K562 (cell line): Measurements from ENCODE around the gene USH2A. TPM values are rescaled to one million over a fixed set of nuclear protein-coding genes. Genes with fewer than 3 reads are reported as not detected.

Source experiments
- ATAC-seq: fragments of 200-7000 bp; cut with Tn5 transposase; 3 replicates; pipeline ENCODE4 v1.9.1; 2020; ENCODE audit warnings: moderate library complexity
- BruUV-seq: library from RNA; stranded (reverse); fragments of 400-500 nt; replicated peaks from 2 replicates; lab custom pipeline; 2021; lab: Mats Ljungman, UMichigan
- CTCF ChIA-PET: fragments of 300-600 bp; formaldehyde crosslinking; extraction: SDS; loops from one replicate; lab custom pipeline; 2021; ENCODE audit warnings: low intra/inter-chr PET ratio; lab: Yijun Ruan, JAX
- POLR2A ChIA-PET: fragments of 300-600, 350-650 bp; sonication (Branson Sonifier 250); formaldehyde crosslinking; extraction: SDS; loops from one replicate; lab custom pipeline; 2021; ENCODE audit warnings: antibody characterized with exemption, inconsistent platforms; lab: Yijun Ruan, JAX
- DNase-seq, 4 experiments: peaks; one replicate each; pipeline versions ENCODE4 v3.0.0 to v3.0.0-alpha.2; 2011 to 2018; ENCODE audit warnings: low spot score in 3 of 4, mixed read lengths in 3 of 4; ENCODE audit errors: extremely low read depth in 1 of 4
- FAIRE-seq: peaks from 2 replicates; lab custom pipeline; 2011; peaks lifted over from hg19 to GRCh38; lab: Jason Lieb, UNC
- H2AFZ ChIP-seq: 2 replicates; pipeline ENCODE4 v1.6.0; 2011; ENCODE audit warnings: low read depth, low read length, control low read depth, inconsistent platforms
- H3K27ac ChIP-seq: fragments of 200-600 bp; 3 replicates; pipeline ENCODE4 v1.8.0; 2011; ENCODE audit warnings: low read depth, mild to moderate bottlenecking, control low read depth, inconsistent platforms, low read length, moderate library complexity, mixed read lengths; ENCODE audit errors: extremely low read depth
- H3K27me3 ChIP-seq, 2 experiments: fragments of 300-600 bp in 1 of 2; 2 replicates in 1 of 2; 3 replicates in 1 of 2; pipeline versions ENCODE4 v1.6.0 to v1.8.0; 2011; ENCODE audit warnings: inconsistent platforms in 2 of 2, low read length in 2 of 2, mild to moderate bottlenecking in 1 of 2, mixed read lengths in 1 of 2, moderate library complexity in 1 of 2; ENCODE audit not compliant: control insufficient read depth in 2 of 2, insufficient read depth in 2 of 2
- H3K36me3 ChIP-seq: fragments of 300-600 bp; 3 replicates; pipeline ENCODE4 v1.8.0; 2011; ENCODE audit warnings: mild to moderate bottlenecking, low read length, inconsistent platforms; ENCODE audit not compliant: control insufficient read depth, insufficient read depth
- H3K4me1 ChIP-seq, 2 experiments: fragments of 200-600 bp in 1 of 2; replicated peaks in 1 of 2; 2 replicates in 1 of 2; 3 replicates in 1 of 2; pipeline versions ENCODE4 v1.5.1 to v1.8.0; 2011; ENCODE audit warnings: inconsistent platforms in 2 of 2, low read length in 2 of 2, mild to moderate bottlenecking in 1 of 2, mixed read lengths in 1 of 2, moderate library complexity in 1 of 2; ENCODE audit not compliant: control insufficient read depth in 2 of 2, insufficient read depth in 2 of 2
- H3K4me2 ChIP-seq: 2 replicates; pipeline ENCODE4 v1.6.1; 2011; ENCODE audit warnings: low read length, control low read depth, inconsistent platforms, mixed read lengths; ENCODE audit not compliant: insufficient read depth
- H3K4me3 ChIP-seq: fragments of 200-600 bp; sonication (generic), shearing (Covaris generic); 2 replicates; pipeline ENCODE4 v1.5.1; 2016; ENCODE audit warnings: control low read depth, inconsistent platforms
- H3K79me2 ChIP-seq: fragments of 200-600 bp; 3 replicates; pipeline ENCODE4 v1.8.0; 2011; ENCODE audit warnings: low read length, inconsistent platforms; ENCODE audit not compliant: control insufficient read depth, insufficient read depth
- H3K9ac ChIP-seq, 2 experiments: 2 replicates each; pipeline versions ENCODE4 v1.6.0 to v1.6.1; 2011; ENCODE audit warnings: low read depth in 2 of 2, low read length in 2 of 2, control low read depth in 1 of 2, inconsistent platforms in 1 of 2, mild to moderate bottlenecking in 1 of 2, mixed read lengths in 1 of 2; ENCODE audit not compliant: insufficient read depth in 1 of 2
- H3K9me1 ChIP-seq: one replicate; pipeline ENCODE4 v1.6.0; 2011; ENCODE audit warnings: inconsistent platforms, mild to moderate bottlenecking, low read length, moderate library complexity; ENCODE audit not compliant: control insufficient read depth, insufficient read depth
- H3K9me3 ChIP-seq: replicated peaks from 2 replicates; pipeline ENCODE4 v1.5.1; 2011; ENCODE audit warnings: low read depth, low read length, inconsistent platforms; ENCODE audit not compliant: control insufficient read depth, insufficient read depth
- H4K20me1 ChIP-seq: replicated peaks from 2 replicates; pipeline ENCODE4 v1.6.1; 2011; ENCODE audit warnings: low read length, inconsistent platforms, mixed read lengths; ENCODE audit not compliant: control insufficient read depth, insufficient read depth
- CSDE1 ChIP-seq, 2 experiments: fragments of 450-650 bp; IDR thresholded peaks; 2 replicates each; pipeline ENCODE4 v1.6.1; 2016; ENCODE audit warnings: mild to moderate bottlenecking in 1 of 2
- DMBX1 ChIP-seq: fragments of 250-450 bp; sonication (Bioruptor Pico); IDR thresholded peaks from 2 replicates; pipeline ENCODE4 v1.8.0; 2022; ENCODE audit warnings: inconsistent platforms, mild to moderate bottlenecking, moderate library complexity, borderline replicate concordance
- FOS ChIP-seq: IDR thresholded peaks from 3 replicates; pipeline ENCODE4 v1.6.1; 2011; ENCODE audit not compliant: insufficient read length; ENCODE audit errors: extremely low read depth
- FOXA3 ChIP-seq, 2 experiments: fragments of 450-650 bp in 1 of 2; sonication (generic) in 1 of 2; formaldehyde crosslinking; IDR thresholded peaks in 1 of 2; conservative IDR thresholded peaks in 1 of 2; 2 replicates each; pipeline versions ENCODE4 v1.4.0 to v1.8.0; 2020 to 2022; ENCODE audit warnings: mild to moderate bottlenecking in 2 of 2, missing genetic modification reagents in 1 of 2
- FUS ChIP-seq: fragments of 200-400 bp; formaldehyde crosslinking; optimal IDR thresholded peaks from 2 replicates; pipeline ENCODE3; 2017; ENCODE audit warnings: low read depth, low read length
- HDGF ChIP-seq: fragments of 450-650 bp; IDR thresholded peaks from 2 replicates; pipeline ENCODE4 v1.6.1; 2016
- KLF10 ChIP-seq: fragments of 250-450 bp; sonication (Bioruptor Pico); IDR thresholded peaks from 2 replicates; pipeline ENCODE4 v1.6.1; 2021; ENCODE audit warnings: matching md5 sums
- NCOR1 ChIP-seq: fragments of 450-650 bp; IDR thresholded peaks from 2 replicates; pipeline ENCODE4 v1.6.1; 2016; ENCODE audit warnings: mild to moderate bottlenecking, moderate library complexity
- PYGO2 ChIP-seq: fragments of 450-650 bp; IDR thresholded peaks from 2 replicates; pipeline ENCODE4 v1.6.1; 2016; ENCODE audit warnings: mild to moderate bottlenecking, missing genetic modification characterization, moderate library complexity, missing compliant biosample characterization
- TCF7L2 ChIP-seq: fragments of 150-350 bp; IDR thresholded peaks from 2 replicates; pipeline ENCODE4 v1.6.1; 2016; ENCODE audit warnings: low read depth, mild to moderate bottlenecking, low read length, moderate library complexity
- ZNF175 ChIP-seq: fragments of 200-800 bp; sonication (Bioruptor generic); IDR thresholded peaks from 2 replicates; pipeline ENCODE4 v1.6.1; 2016; ENCODE audit warnings: low read depth, mild to moderate bottlenecking, missing genetic modification characterization, missing compliant biosample characterization
- ZNF398 ChIP-seq: fragments of 250-450 bp; sonication (Bioruptor Pico); IDR thresholded peaks from 2 replicates; pipeline ENCODE4 v1.8.0; 2021; ENCODE audit warnings: moderate library complexity, mild to moderate bottlenecking, inconsistent platforms
- WGBS: fragments of 100-300 bp; shearing (Covaris generic); methylation state at CpG from one replicate; pipeline ENCODE4 v1.1.6; 2016; ENCODE audit warnings: low coverage, mixed read lengths; ENCODE audit not compliant: insufficient coverage; ENCODE audit errors: missing lambda C conversion rate; 5-methylcytosine and 5-hydroxymethylcytosine counted together
- in situ Hi-C: fragments of 300-500 bp; cut with MboI; formaldehyde crosslinking; loops from 4 replicates; pipeline ENCODE4 v1.15.0; 2018; ENCODE audit warnings: inconsistent platforms, mixed read lengths
- intact Hi-C: fragments of 100-400 bp; cut with micrococcal nuclease; formaldehyde crosslinking; loops from 2 replicates; pipeline ENCODE4 v1.14.2; 2022
- polyA plus RNA-seq, 8 experiments: library from polyadenylated mRNA; depleted of rRNA in 4 of 8; stranded (reverse) in 5 of 8; unstranded in 3 of 8; fragments of >200 nt; fragmentation: Nextera tagmentation in 2 of 8; fragmentation: Illumina TruSeq in 1 of 8; extraction: Ambion mirVana in 2 of 8; extraction: Trizol in 1 of 8; gene quantifications; 2 replicates each; pipeline versions ENCODE4 v1.2.1 to v1.2.3, GENCODE V29; 2011 to 2014; ENCODE audit warnings: inconsistent platforms in 1 of 8, missing spikeins in 1 of 8
- total RNA-seq, 7 experiments: library from RNA; depleted of rRNA in 6 of 7; stranded (reverse); fragments of >200 nt in 6 of 7; fragmentation: Illumina TruSeq in 2 of 7; extraction: Trizol in 2 of 7; gene quantifications; 2 replicates each; pipeline versions ENCODE4 v1.2.1 to v1.2.3, GENCODE V29; 2011 to 2021; ENCODE audit warnings: low replicate concordance in 1 of 7
- TF ChIP-seq, protein P1 (sequence below): sonication (generic); formaldehyde crosslinking; IDR thresholded peaks from 2 replicates; pipeline ENCODE4 v1.8.0; 2022; ENCODE audit warnings: mild to moderate bottlenecking, missing genetic modification reagents, borderline replicate concordance
- TF ChIP-seq, protein P2 (sequence below): sonication (generic); formaldehyde crosslinking; IDR thresholded peaks from 2 replicates; pipeline ENCODE4 v1.9.0; 2022; ENCODE audit warnings: mild to moderate bottlenecking, missing genetic modification reagents
- TF ChIP-seq, protein P3 (sequence below): sonication (generic); formaldehyde crosslinking; IDR thresholded peaks from 2 replicates; pipeline ENCODE4 v1.8.1; 2023; ENCODE audit warnings: mild to moderate bottlenecking, missing genetic modification reagents
- TF ChIP-seq, protein P4 (sequence below): IDR thresholded peaks from 2 replicates; pipeline ENCODE4 v1.6.1; 2011; ENCODE audit not compliant: insufficient read length; ENCODE audit errors: extremely low read depth

Gene USH2A
- total and polyA plus RNA-seq, 9 of the 15 experiments (the other 6 are each of a cell fraction or from before 2014, with no cell fraction given) = under 0.01 TPM; not detected in 7

DNA sequence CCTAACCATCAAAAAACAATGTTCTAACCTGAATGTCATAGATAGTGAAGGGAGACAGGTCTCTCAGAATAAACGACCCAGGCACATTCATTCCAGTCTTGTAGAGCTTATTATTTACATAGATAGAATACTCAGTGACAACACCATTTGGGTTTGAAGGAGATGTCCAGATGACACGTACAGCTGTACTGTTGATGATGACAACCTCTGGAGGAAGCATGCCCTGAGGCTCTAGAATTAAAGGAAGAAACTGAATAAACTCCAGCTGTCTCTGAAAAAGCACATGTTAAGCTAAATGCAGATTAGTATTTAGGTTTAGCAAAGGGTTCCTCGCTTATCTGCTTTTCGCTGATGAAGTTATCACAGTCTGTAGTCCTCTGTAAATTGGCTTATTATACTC lies 579.0 kb downstream of the USH2A start (continued):
- TF ChIP-seq FOS = no peak
- TF ChIP-seq ZNF398 = no peak
- no peak for TF ChIP-seq CSDE1 (IDR thresholded peaks at IDR 0.05)
- TF ChIP-seq ZNF175 (CRISPR knock-in tag) = no peak
- TF ChIP-seq TCF7L2 = no peak

GRCh38 chr1:215842905-215843304 lies 580.3 kb downstream of the USH2A start:
- no peaks in the 10 kb centered on the region for H4K20me1 ChIP-seq
- DNase-seq = no peak
- ChIA-PET CTCF (no interaction called here), POLR2A (no interaction called here)
- no peaks in the 10 kb centered on the region for H3K4me1 ChIP-seq
- H3K9ac ChIP-seq = no peak overlapping the region
- no peak for FAIRE-seq
- H2AFZ ChIP-seq = no peak overlapping the region
- H3K36me3 ChIP-seq = no peaks in the 10 kb centered on the region
- intact Hi-C loops = no loop called here
- no peak overlapping the region for H3K4me3 ChIP-seq
- 0% methylated on average over 3 of the region's 3 CpGs for WGBS
- ATAC-seq = no peak
- no peak overlapping the region for H3K4me2 ChIP-seq
- no peak overlapping the region for H3K27ac ChIP-seq
- H3K27me3 ChIP-seq = no peaks in the 10 kb centered on the region
- peaks cover 2% of the 10 kb centered on the region for H3K9me3 ChIP-seq
- no peaks in the 10 kb centered on the region for H3K79me2 ChIP-seq
- in situ Hi-C loops = no loop called here
- no TSS peak for BruUV-seq
- no peaks in the 10 kb centered on the region for H3K9me1 ChIP-seq
- TF ChIP-seq, protein P1, sequence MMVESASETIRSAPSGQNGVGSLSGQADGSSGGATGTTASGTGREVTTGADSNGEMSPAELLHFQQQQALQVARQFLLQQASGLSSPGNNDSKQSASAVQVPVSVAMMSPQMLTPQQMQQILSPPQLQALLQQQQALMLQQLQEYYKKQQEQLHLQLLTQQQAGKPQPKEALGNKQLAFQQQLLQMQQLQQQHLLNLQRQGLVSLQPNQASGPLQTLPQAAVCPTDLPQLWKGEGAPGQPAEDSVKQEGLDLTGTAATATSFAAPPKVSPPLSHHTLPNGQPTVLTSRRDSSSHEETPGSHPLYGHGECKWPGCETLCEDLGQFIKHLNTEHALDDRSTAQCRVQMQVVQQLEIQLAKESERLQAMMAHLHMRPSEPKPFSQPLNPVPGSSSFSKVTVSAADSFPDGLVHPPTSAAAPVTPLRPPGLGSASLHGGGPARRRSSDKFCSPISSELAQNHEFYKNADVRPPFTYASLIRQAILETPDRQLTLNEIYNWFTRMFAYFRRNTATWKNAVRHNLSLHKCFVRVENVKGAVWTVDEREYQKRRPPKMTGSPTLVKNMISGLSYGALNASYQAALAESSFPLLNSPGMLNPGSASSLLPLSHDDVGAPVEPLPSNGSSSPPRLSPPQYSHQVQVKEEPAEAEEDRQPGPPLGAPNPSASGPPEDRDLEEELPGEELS (CRISPR knock-in tag) = no peak
- TF ChIP-seq FUS (no peak), HDGF (no peak), DMBX1 (CRISPR knock-in tag) (no peak), PYGO2 (tag) (no peak), NCOR1 (no peak), FOXA3 (CRISPR knock-in tag; conservative IDR thresholded peaks at IDR 0.05 in 1 of 2, IDR thresholded peaks at IDR 0.05 in 1 of 2) (no peak), KLF10 (CRISPR knock-in tag) (no peak)
- TF ChIP-seq, protein P2, sequence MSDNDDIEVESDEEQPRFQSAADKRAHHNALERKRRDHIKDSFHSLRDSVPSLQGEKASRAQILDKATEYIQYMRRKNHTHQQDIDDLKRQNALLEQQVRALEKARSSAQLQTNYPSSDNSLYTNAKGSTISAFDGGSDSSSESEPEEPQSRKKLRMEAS (CRISPR knock-in tag) = no peak
- TF ChIP-seq, protein P3, sequence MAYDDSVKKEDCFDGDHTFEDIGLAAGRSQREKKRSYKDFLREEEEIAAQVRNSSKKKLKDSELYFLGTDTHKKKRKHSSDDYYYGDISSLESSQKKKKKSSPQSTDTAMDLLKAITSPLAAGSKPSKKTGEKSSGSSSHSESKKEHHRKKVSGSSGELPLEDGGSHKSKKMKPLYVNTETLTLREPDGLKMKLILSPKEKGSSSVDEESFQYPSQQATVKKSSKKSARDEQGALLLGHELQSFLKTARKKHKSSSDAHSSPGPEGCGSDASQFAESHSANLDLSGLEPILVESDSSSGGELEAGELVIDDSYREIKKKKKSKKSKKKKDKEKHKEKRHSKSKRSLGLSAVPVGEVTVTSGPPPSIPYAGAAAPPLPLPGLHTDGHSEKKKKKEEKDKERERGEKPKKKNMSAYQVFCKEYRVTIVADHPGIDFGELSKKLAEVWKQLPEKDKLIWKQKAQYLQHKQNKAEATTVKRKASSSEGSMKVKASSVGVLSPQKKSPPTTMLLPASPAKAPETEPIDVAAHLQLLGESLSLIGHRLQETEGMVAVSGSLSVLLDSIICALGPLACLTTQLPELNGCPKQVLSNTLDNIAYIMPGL (CRISPR knock-in tag) = no peak
- TF ChIP-seq, protein P4, sequence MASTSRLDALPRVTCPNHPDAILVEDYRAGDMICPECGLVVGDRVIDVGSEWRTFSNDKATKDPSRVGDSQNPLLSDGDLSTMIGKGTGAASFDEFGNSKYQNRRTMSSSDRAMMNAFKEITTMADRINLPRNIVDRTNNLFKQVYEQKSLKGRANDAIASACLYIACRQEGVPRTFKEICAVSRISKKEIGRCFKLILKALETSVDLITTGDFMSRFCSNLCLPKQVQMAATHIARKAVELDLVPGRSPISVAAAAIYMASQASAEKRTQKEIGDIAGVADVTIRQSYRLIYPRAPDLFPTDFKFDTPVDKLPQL = no peak
